Ovary (tissue), 10 donors: ENCODE measurements around the gene ST3GAL4. TPM values are rescaled to one million over a fixed set of nuclear protein-coding genes. Genes with fewer than 3 reads are reported as not detected.
"Not testable (repeated sequence)": the region's sequence is repeated elsewhere in the genome, so short reads cannot be mapped to it uniquely, and the experiment has no call there.

ENCODE experiments used
- DNase-seq, 5 donors: peaks; one replicate each; pipeline ENCODE4 v3.0.0-alpha.2; 2019 to 2020
- H3K27ac ChIP-seq, 2 donors: fragments of 200-600 bp; one replicate each; pipeline versions ENCODE4 v1.5.1 to v1.8.0; 2019 to 2022
- H3K27me3 ChIP-seq: fragments of 200-600 bp; one replicate; pipeline ENCODE4 v1.8.0; 2022
- H3K36me3 ChIP-seq: fragments of 200-600 bp; sonication (generic); one replicate; pipeline ENCODE4 v1.5.1; 2019
- H3K4me1 ChIP-seq: one replicate; pipeline ENCODE4 v1.8.1; 2013; ENCODE audit warnings: mild to moderate bottlenecking, moderate library complexity; ENCODE audit not compliant: insufficient read depth
- H3K4me3 ChIP-seq: fragments of 200-600 bp; sonication (generic); one replicate; pipeline ENCODE4 v1.5.1; 2017
- H3K9me3 ChIP-seq, 2 donors: fragments of 200-600 bp in 1 of 2; sonication (generic) in 1 of 2; one replicate each; pipeline versions ENCODE4 v1.5.1 to v1.8.1; 2013 to 2019; ENCODE audit warnings: mild to moderate bottlenecking in 1 of 2, moderate library complexity in 1 of 2
- EP300 ChIP-seq: sonication (generic); formaldehyde crosslinking; IDR thresholded peaks from one replicate; pipeline ENCODE4 v1.6.1; 2017; ENCODE audit warnings: antibody characterized with exemption
- POLR2A ChIP-seq: fragments of 450-650 bp; IDR thresholded peaks from one replicate; pipeline ENCODE4 v1.6.1; 2017; ENCODE audit warnings: antibody characterized with exemption, mild to moderate bottlenecking, moderate library complexity
- WGBS, 3 donors: extraction: QIAGEN DNeasy Blood & Tissue Kit in 1 of 3; methylation state at CpG; one replicate each; pipeline versions ENCODE4 v1.1.5 to v1.1.7; 2013 to 2017; 5-methylcytosine and 5-hydroxymethylcytosine counted together
- intact Hi-C, 4 donors: fragments of 100-400 bp; cut with DNase I; formaldehyde crosslinking; loops; one replicate each; pipeline versions ENCODE4 v1.11.0 to v1.15.1; 2022 to 2023
- long read RNA-seq, 3 donors: library from polyadenylated mRNA in 2 of 3; unstranded in 2 of 3; transcript quantifications; one replicate each; pipeline ENCODE4 v2.0.0 and lab custom pipeline, GENCODE V29; 2021 to 2026
- polyA plus RNA-seq, 2 donors: library from polyadenylated mRNA; stranded (reverse); fragments of 200-250 nt in 1 of 2; fragments of 350-450 nt in 1 of 2; fragmentation: Illumina TruSeq in 1 of 2; extraction: RNeasy Lipid Tissue Mini Kit (QIAGEN cat#74804) in 1 of 2; gene quantifications; one replicate each; pipeline ENCODE4 v1.2.3, GENCODE V29; 2013 to 2014
- total RNA-seq, 7 donors: library from RNA; depleted of rRNA in 2 of 7; stranded (reverse); fragments of >200 nt in 2 of 7; fragmentation: NEBNext Ultra II Directional in 3 of 7; extraction: Animal tissue kit (Norgen Biotek cat#: 25700) in 3 of 7; gene quantifications; one replicate each; pipeline versions ENCODE4 v1.1.0 to v1.2.4, GENCODE V29; 2016 to 2023
- TF ChIP-seq, protein P1 (sequence below), 3 donors: fragments of 450-650 bp in 2 of 3; fragments of 200-600 bp in 1 of 3; IDR thresholded peaks; one replicate each; pipeline versions ENCODE4 v1.5.1 to v1.8.0; 2016 to 2022; ENCODE audit warnings: antibody characterized with exemption in 3 of 3, mild to moderate bottlenecking in 1 of 3
- donor health status: DM: no; HTN: no; CAD: no; lungs with moderate emphysema.
- donor health status: DM: no; HTN: no; CAD: no.
- donor health status: Bipolar disorder and iron deficiency.
- donor health status: DM: yes; HTN: yes; CAD: no.
- donor health status: DM: no; HTN: no; CAD: no.
- donor health status: DM: yes; HTN: yes; CAD: no.

Gene ST3GAL4
- total RNA-seq (100 to 1,000 TPM in 4 of 7 donors, 10 to 100 TPM in 3; 75.8 to 300 (median 135) TPM), polyA plus RNA-seq (100 to 1,000 TPM; 117 to 120 TPM)
- long read RNA-seq, donor 1, transcript ST3GAL4-201 (11 exons, 1,790 nt): minor isoform, 94 of 1,116 reads
- long read RNA-seq, donor 1, transcript ST3GAL4-217 (11 exons, 1,919 nt): minor isoform, 172 of 1,116 reads
- long read RNA-seq, donor 1, transcript ST3GAL4-213 (11 exons, 1,459 nt): minor isoform, 22 of 1,116 reads
- long read RNA-seq, donor 1, transcript ST3GAL4-204 (11 exons, 1,812 nt): major isoform, 551 of 1,116 reads
- long read RNA-seq, donor 1, partial matches to known transcripts: 20 of 1,116 reads
- long read RNA-seq, donor 1, other reads (novel, unspliced or antisense): 233 of 1,116 reads
- long read RNA-seq, donor 2, partial matches to known transcripts: 0 of 10 reads
- long read RNA-seq, donor 2, other reads (novel, unspliced or antisense): 0 of 10 reads
- long read RNA-seq, donor 3, transcript ST3GAL4-217 (11 exons, 1,919 nt): minor isoform, 25 of 207 reads
- long read RNA-seq, donor 3, transcript ST3GAL4-204 (11 exons, 1,812 nt): major isoform, 111 of 207 reads
- long read RNA-seq, donor 3, transcript ST3GAL4-201 (11 exons, 1,790 nt): minor isoform, 18 of 207 reads
- long read RNA-seq, donor 3, partial matches to known transcripts: 2 of 207 reads
- long read RNA-seq, donor 3, other reads (novel, unspliced or antisense): 46 of 207 reads

DNA sequence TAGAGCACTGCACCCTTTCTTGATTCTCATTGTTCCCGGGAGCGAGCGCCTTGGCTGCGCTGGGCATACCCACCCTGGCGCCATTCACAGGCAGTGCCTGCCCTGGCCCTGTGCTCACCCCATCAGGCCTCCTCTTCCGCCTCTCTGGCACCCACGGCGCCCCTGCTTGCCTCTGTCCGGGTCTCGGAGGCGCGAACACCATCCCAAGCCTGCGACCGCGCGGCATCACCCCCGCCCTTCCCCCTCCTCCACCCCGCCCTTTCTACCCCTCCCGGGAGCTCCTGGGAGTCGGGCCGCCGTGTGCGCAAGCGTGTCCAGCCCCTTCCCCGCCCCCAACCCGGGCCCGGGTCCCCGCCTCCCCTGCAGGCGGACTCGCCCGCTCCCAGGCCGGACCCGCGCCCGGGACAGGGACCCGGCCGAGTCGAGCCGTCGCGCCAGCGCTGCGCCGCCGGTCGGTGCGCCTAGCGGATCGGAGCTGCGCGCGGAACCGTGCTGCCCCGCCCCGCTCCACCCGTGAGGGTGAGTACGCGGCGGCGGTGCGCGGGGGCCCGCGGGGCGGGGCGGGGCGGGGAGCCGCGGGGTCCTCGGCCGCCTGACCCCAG is at the start of gene ST3GAL4:
TSS of gene ST3GAL4 (plus strand) at position 363 of the 602 bp plus-strand sequence. CDS start 50,470 bp downstream, outside the sequence.
- 0 to 1% (median 0%) methylated on average over 11 to 71 of the region's 71 CpGs for WGBS, 3 donors
- no peaks in the 10 kb centered on the region for H3K27me3 ChIP-seq
- peak; percentile 88 to 93 (median 92) for DNase-seq
- peak; percentile 50 for TF ChIP-seq POLR2A
- TF ChIP-seq EP300: no peak
- TF ChIP-seq, protein P1, sequence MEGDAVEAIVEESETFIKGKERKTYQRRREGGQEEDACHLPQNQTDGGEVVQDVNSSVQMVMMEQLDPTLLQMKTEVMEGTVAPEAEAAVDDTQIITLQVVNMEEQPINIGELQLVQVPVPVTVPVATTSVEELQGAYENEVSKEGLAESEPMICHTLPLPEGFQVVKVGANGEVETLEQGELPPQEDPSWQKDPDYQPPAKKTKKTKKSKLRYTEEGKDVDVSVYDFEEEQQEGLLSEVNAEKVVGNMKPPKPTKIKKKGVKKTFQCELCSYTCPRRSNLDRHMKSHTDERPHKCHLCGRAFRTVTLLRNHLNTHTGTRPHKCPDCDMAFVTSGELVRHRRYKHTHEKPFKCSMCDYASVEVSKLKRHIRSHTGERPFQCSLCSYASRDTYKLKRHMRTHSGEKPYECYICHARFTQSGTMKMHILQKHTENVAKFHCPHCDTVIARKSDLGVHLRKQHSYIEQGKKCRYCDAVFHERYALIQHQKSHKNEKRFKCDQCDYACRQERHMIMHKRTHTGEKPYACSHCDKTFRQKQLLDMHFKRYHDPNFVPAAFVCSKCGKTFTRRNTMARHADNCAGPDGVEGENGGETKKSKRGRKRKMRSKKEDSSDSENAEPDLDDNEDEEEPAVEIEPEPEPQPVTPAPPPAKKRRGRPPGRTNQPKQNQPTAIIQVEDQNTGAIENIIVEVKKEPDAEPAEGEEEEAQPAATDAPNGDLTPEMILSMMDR (IDR thresholded peaks at IDR 0.05): peak in 1 of 3 donors; percentile 6
- peak within 1 kb of the TSS; percentile 70 for H3K4me3 ChIP-seq
- peak within 1 kb of the TSS; percentile 82 to 95 for H3K27ac ChIP-seq
- intact Hi-C loops: loop anchor here (5.0 to 10.0 kb wide), 5 partner anchors 37 to 62 kb away; partner anchors contain the start of gene DCPS (in 1 of the 4)
- H3K36me3 ChIP-seq: no peaks in the 10 kb centered on the region
- H3K4me1 ChIP-seq: peaks cover 39% of the 10 kb centered on the region
- no peaks in the 10 kb centered on the region for H3K9me3 ChIP-seq

GRCh38 chr11:126305699-126306098 is 49.8 kb upstream of the ST3GAL4 start:
- Histone ChIP-seq H3K4me1 (peaks cover 8% of the 10 kb centered on the region), H3K4me3 (no peak overlapping the region), H3K27me3 (no peaks in the 10 kb centered on the region), H3K27ac (no peak overlapping the region), H3K9me3 (no peaks in the 10 kb centered on the region), H3K36me3 (no peaks in the 10 kb centered on the region)
- peak in 1 of 5 donors; percentile 22 for DNase-seq
- 80 to 93% (median 82%) methylated on average over 4 of the region's 4 CpGs for WGBS, 3 donors
- no peak for TF ChIP-seq EP300
- TF ChIP-seq, protein P1 (IDR thresholded peaks at IDR 0.05): no peak
- TF ChIP-seq POLR2A: no peak
- intact Hi-C loops: loop anchor here in 3 of 4 donors (2.0 to 10.0 kb wide), 4 partner anchors 47 to 689 kb away; partner anchors contain the start of gene ST3GAL4 (in 1 of the 3)

DNA sequence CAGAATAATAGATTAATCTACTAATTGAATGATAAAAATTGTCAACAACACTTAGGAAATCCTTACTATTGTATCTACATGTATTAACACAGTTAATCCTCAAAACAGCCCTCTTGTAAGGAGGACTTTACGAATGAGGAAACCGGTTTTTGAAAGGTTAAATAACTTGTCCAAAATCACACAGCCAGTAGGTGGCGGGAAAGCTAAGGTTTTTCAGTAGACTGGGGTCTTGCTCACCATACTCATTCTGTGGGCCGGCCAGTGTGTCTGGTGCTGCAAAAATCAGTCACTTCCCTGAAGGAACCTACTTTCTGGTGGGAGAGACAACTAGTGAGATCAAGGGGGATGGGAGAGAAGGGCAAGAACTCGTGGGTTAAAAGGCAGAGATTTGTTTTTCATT is 47.8 kb upstream of the ST3GAL4 start:
- Histone ChIP-seq H3K4me1 (peaks cover 8% of the 10 kb centered on the region), H3K4me3 (no peak overlapping the region), H3K27me3 (no peaks in the 10 kb centered on the region), H3K9me3 (no peaks in the 10 kb centered on the region), H3K27ac (no peak overlapping the region), H3K36me3 (no peaks in the 10 kb centered on the region)
- TF ChIP-seq POLR2A (no peak), EP300 (no peak)
- TF ChIP-seq, protein P1 (IDR thresholded peaks at IDR 0.05): peak in 1 of 3 donors; percentile 42
- WGBS, 3 donors: 12 to 20% (median 15%) methylated on average over 5 of the region's 5 CpGs
- intact Hi-C loops: loop anchor here in 2 of 4 donors (2.0 to 10.0 kb wide), 4 partner anchors 47 to 687 kb away; partner anchors contain the start of gene ST3GAL4 (in 1 of the 2)
- DNase-seq: peak in 2 of 5 donors; percentile 37 to 48

DNA sequence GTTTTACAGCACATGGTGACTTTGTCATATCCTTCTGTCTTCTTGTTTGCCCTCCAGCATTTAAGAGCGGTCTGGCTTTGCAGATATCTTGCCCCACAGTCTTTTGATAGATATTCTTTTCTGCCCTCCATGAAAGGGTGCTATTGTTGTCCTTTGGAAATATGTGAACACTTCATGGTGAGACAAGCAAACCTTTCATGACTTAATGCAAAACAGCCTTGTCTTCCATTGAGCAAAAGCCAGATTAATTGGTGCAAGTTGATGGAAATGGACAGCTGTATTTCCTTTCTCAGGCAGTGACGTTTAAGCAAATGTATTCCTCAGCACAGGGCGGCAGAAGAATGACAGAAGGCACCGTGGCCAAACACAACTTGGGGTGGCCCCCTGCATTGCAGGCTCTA is 47.2 kb upstream of the ST3GAL4 start:
- H3K27ac ChIP-seq: no peak overlapping the region
- peaks cover 7% of the 10 kb centered on the region for H3K4me1 ChIP-seq
- peak in 1 of 5 donors; percentile 12 for DNase-seq
- no peak overlapping the region for H3K4me3 ChIP-seq
- H3K9me3 ChIP-seq: no peaks in the 10 kb centered on the region
- intact Hi-C loops: loop anchor here in 2 of 4 donors (2.0 to 10.0 kb wide), 4 partner anchors 47 to 687 kb away; partner anchors contain the start of gene ST3GAL4 (in 1 of the 2)
- no peaks in the 10 kb centered on the region for H3K36me3 ChIP-seq
- H3K27me3 ChIP-seq: no peaks in the 10 kb centered on the region
- 81 to 86% (median 83%) methylated on average over 4 of the region's 4 CpGs for WGBS, 3 donors
- TF ChIP-seq POLR2A (no peak), EP300 (no peak)
- TF ChIP-seq, protein P1 (IDR thresholded peaks at IDR 0.05): no peak

DNA sequence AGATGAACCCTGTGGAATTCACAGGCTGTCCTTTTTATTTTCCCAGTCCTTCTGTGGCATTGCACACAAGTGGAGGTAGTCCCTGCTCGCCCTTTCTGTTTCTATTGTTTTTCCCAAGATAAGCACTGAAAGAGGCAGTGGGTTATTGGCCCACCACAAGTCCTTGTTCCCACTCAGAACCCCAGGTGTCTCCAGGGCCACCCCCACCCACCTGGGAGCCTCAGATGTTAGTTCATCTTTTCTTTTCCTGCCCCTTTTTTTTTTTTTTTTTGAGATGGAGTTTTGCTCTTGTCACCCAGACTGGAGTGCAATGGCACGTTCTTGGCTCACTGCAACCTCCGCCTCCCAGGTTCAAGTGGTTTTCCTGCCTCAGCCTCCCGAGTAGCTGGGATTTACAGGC is 46.7 kb upstream of the ST3GAL4 start:
- H3K9me3 ChIP-seq, H3K27ac ChIP-seq, H3K4me3 ChIP-seq, H3K36me3 ChIP-seq, H3K27me3 ChIP-seq, H3K4me1 ChIP-seq: not testable (repeated sequence)
- DNase-seq: peak in 1 of 5 donors; percentile 27
- 90 to 98% (median 97%) methylated on average over 4 of the region's 4 CpGs for WGBS, 3 donors
- intact Hi-C loops: loop anchor here in 2 of 4 donors (2.0 to 10.0 kb wide), 4 partner anchors 46 to 686 kb away; partner anchors contain the start of gene ST3GAL4 (in 1 of the 2)
